ENCODE data around the gene LRFN2.

DNA sequence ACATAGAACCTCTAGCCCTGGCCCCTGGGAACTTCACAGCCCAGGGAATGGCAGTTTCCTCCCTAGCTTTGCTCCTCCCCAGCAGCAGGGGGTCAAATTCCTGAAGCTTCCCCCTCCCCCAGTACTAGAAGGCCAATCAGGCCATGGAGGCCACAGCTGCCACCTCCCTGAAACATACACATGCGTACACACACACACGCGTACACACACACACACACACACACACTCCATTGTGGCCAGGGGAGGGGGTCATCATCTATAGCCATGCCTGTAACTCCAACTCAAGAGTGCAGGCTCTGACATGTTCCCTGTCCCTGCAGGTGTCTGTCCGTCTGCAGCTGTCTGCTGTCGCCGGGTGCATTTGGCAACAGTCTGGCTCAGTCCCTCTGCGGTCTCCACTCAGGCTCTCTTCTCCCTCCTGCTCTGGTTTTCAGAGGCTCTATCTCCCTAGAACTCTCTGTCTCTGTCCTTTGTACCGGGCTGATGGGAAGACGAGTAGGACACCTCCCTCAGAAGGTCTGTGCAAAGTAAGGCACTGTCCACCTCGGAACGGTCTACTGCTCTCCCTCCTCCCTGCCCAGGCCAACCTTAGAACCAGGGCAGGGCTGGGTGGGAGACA is 1.4 kb downstream of the LRFN2 start:
- no peak for TF ChIP-seq CTCF (optimal IDR thresholded peaks at IDR 0.05 in 1 of 3, IDR thresholded peaks at IDR 0.05 in 1 of 3, conservative IDR thresholded peaks at IDR 0.05 in 1 of 3; ENCODE audit: extremely low read depth in 1 of 3, insufficient read depth in 2 of 3, low read length in 3 of 3)
- no peak for TF ChIP-seq EZH2 (IDR thresholded peaks at IDR 0.05; ENCODE audit: low read length)
